GM19099 (cell line): ENCODE data around the gene SNX24.

Experiments used
- POLR2A ChIP-seq: IDR thresholded peaks from 3 replicates; pipeline ENCODE4 v1.6.1; 2011; ENCODE audit warnings: low read depth; ENCODE audit not compliant: insufficient read length; ENCODE audit errors: extremely low read depth

The SNX24 gene

GRCh38 chr5:123046222-123046621 is 200.8 kb downstream of the SNX24 start:
- no peak for TF ChIP-seq POLR2A

GRCh38 chr5:123047706-123048105 is 202.3 kb downstream of the SNX24 start:
- no peak for TF ChIP-seq POLR2A

- no peak for TF ChIP-seq POLR2A
These were observed 205.8 kb downstream of the SNX24 start for GRCh38 chr5:123051206-123051605.
